A673 (cell line): Measurements from ENCODE around the gene HK1. TPM values are rescaled to one million over a fixed set of nuclear protein-coding genes. Genes with fewer than 3 reads are reported as not detected.

Experiments used
- BruUV-seq: library from RNA; stranded (reverse); fragments of 400-500 nt; replicated peaks from 2 replicates; lab custom pipeline; 2021; lab: Mats Ljungman, UMichigan
- CTCF ChIA-PET: fragments of 300-600 bp; sonication (Branson Sonifier 250); formaldehyde crosslinking; loops from one replicate; lab custom pipeline; 2022; ENCODE audit warnings: antibody characterized with exemption; lab: Charles Lee
- POLR2A ChIA-PET: fragments of 300-600 bp; sonication (Branson Sonifier 250); formaldehyde crosslinking; loops from one replicate; lab custom pipeline; 2022; ENCODE audit warnings: antibody characterized with exemption; ENCODE audit not compliant: low non-redundant PET; lab: Charles Lee
- DNase-seq: peaks from one replicate; pipeline ENCODE4 v3.0.0-alpha.2; 2015; ENCODE audit warnings: low spot score
- H3K27ac ChIP-seq: fragments of 200-600 bp; sonication (generic); 2 replicates; pipeline ENCODE4 v1.5.1; 2016; ENCODE audit warnings: mixed run types, low read depth, mild to moderate bottlenecking, mixed read lengths, antibody characterized with exemption, low read length; ENCODE audit not compliant: poor library complexity, severe bottlenecking
- H3K27me3 ChIP-seq: fragments of 200-600 bp; sonication (generic); replicated peaks from 2 replicates; pipeline ENCODE4 v1.6.1; 2017; ENCODE audit warnings: mixed run types, low read depth, mild to moderate bottlenecking, mixed read lengths, antibody characterized with exemption, low read length; ENCODE audit not compliant: insufficient read depth, poor library complexity
- H3K36me3 ChIP-seq: fragments of 200-600 bp; sonication (generic); 2 replicates; pipeline ENCODE4 v1.6.1; 2016; ENCODE audit warnings: mixed run types, mild to moderate bottlenecking, mixed read lengths, antibody characterized with exemption, low read length; ENCODE audit not compliant: insufficient read depth, poor library complexity, severe bottlenecking
- H3K4me1 ChIP-seq: fragments of 200-600 bp; sonication (generic); 2 replicates; pipeline ENCODE4 v1.6.1; 2017; ENCODE audit warnings: mixed run types, mild to moderate bottlenecking, mixed read lengths, antibody characterized with exemption, low read length; ENCODE audit not compliant: insufficient read depth, poor library complexity, severe bottlenecking
- H3K4me3 ChIP-seq: fragments of 200-600 bp; sonication (generic); 2 replicates; pipeline ENCODE4 v1.5.1; 2016; ENCODE audit warnings: low read depth, mixed run types, mild to moderate bottlenecking, mixed read lengths, low read length; ENCODE audit not compliant: poor library complexity, severe bottlenecking
- H3K9me3 ChIP-seq: fragments of 200-600 bp; sonication (generic); 2 replicates; pipeline ENCODE4 v1.6.1; 2016; ENCODE audit warnings: mixed run types, low read depth, mild to moderate bottlenecking, mixed read lengths, antibody characterized with exemption, low read length; ENCODE audit not compliant: poor library complexity, severe bottlenecking
- CTCF ChIP-seq: fragments of 300-800, 200-600 bp; sonication (generic); conservative IDR thresholded peaks from 2 replicates; pipeline ENCODE4 v1.5.1; 2017; ENCODE audit warnings: low read depth, mild to moderate bottlenecking, antibody characterized with exemption, low read length, moderate library complexity, mixed read lengths
- EZH2 ChIP-seq: fragments of 200-600 bp; sonication (generic); IDR thresholded peaks from 2 replicates; pipeline ENCODE4 v1.6.1; 2017; ENCODE audit warnings: borderline replicate concordance, low read depth, mild to moderate bottlenecking, mixed read lengths, antibody characterized with exemption, low read length; ENCODE audit not compliant: poor library complexity, severe bottlenecking
- intact Hi-C: fragments of 100-400 bp; cut with micrococcal nuclease; formaldehyde crosslinking; loops from one replicate; pipeline ENCODE4 v1.10.0; 2022; ENCODE audit not compliant: unreplicated experiment
- total RNA-seq: library from RNA; stranded (reverse); gene quantifications from 2 replicates; pipeline ENCODE4 v1.2.3, GENCODE V29; 2021

HK1 gene
- total RNA-seq, 1 experiment from 2014 or later, result 107 TPM

DNA sequence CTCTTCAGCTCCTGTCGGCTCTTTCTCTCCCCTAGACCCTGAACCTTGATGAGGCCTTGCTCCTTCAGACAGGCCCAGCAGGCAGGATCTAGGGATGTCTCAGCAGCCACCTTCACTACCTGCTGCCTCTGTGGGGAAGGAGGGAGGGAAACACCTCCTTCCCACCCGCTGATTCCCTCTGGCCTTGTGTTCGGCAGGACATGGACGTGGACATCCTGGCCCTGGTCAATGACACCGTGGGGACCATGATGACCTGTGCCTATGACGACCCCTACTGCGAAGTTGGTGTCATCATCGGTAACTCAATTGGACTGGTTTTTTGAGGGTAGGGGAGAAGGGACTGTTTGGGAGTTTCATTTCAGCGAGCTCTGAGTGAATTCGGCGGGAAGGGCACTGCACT, 37.8 kb upstream of the HK1 start:
- Histone ChIP-seq H3K36me3 (no peaks in the 10 kb centered on the region), H3K9me3 (no peaks in the 10 kb centered on the region), H3K4me1 (peaks cover 18% of the 10 kb centered on the region), H3K27ac (no peak overlapping the region), H3K4me3 (no peak overlapping the region), H3K27me3 (no peaks in the 10 kb centered on the region)
- intact Hi-C loops, result no loop called here
- TF ChIP-seq EZH2 (no peak), CTCF (no peak)
- no peak for DNase-seq
- POLR2A ChIA-PET, result no interaction called here
- no TSS peak for BruUV-seq
- CTCF ChIA-PET, result interaction anchor here (1.8 kb wide), 1 partner anchor 168 kb away, joined by 7 read pairs; no protein-coding TSS in a partner anchor

- H3K27me3 ChIP-seq, result no peaks in the 10 kb centered on the region
- no peak for DNase-seq
- no peak overlapping the region for H3K4me3 ChIP-seq
- H3K27ac ChIP-seq, result no peak overlapping the region
- ChIA-PET POLR2A (no interaction called here), CTCF (no interaction called here)
- no TSS peak for BruUV-seq
- no peaks in the 10 kb centered on the region for H3K9me3 ChIP-seq
- TF ChIP-seq EZH2 (no peak), CTCF (no peak)
- peaks cover 18% of the 10 kb centered on the region for H3K4me1 ChIP-seq
- no peaks in the 10 kb centered on the region for H3K36me3 ChIP-seq
- intact Hi-C loops, result no loop called here
Observed at GRCh38 chr10:69241575-69241974, 36.7 kb upstream of the HK1 start.

- ChIA-PET POLR2A (no interaction called here), CTCF (interaction anchor here (0.5 kb wide), 1 partner anchor 175 kb away, joined by 3 read pairs; no protein-coding TSS in a partner anchor)
- TF ChIP-seq CTCF (no peak), EZH2 (no peak)
- intact Hi-C loops, result no loop called here
- no peaks in the 10 kb centered on the region for H3K27me3 ChIP-seq
- H3K36me3 ChIP-seq, result no peaks in the 10 kb centered on the region
- peaks cover 18% of the 10 kb centered on the region for H3K4me1 ChIP-seq
- BruUV-seq, result no TSS peak
- H3K27ac ChIP-seq, result peak overlapping the region; percentile 20
- peak; percentile 31 for DNase-seq
- no peaks in the 10 kb centered on the region for H3K9me3 ChIP-seq
- H3K4me3 ChIP-seq, result no peak overlapping the region
Observed at GRCh38 chr10:69242040-69242851, 36.0 kb upstream of the HK1 start.
